SHP77 treated with DMSO at 0.1 percent for 48 hours (cell line): ENCODE measurements around the gene DACH2.
"Not testable (repeated sequence)": the region's sequence is repeated elsewhere in the genome, so short reads cannot be mapped to it uniquely, and the experiment has no call there.

ENCODE experiments used
- DNase-seq: peaks from one replicate; lab custom pipeline; 2025; lab: John Stamatoyannopoulos, UW

DACH2 gene

DNA sequence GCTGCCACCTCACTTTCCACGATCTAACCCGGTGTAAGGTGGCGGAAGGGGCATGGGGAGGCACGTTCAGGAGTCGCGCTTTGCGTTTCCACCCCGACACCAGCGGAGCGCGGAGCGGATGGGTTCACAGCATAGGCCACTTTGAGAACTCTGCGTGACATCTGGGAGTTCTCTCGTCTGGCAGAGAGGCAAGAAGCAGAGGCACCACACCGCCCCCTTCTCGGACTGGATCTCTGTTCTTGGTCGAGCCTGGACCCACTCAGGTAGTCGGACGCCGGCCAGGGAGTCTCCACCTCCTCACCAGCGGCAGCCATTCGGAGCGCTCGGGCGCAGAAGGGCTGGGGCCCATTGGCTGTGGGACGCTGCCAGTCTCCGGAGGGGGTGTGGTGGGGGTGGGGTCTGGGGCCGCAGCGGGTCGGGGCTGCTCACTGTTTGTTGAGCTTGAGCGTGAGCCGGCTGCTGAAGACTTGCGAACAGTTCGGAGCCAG lies at the start of gene DACH2:
DACH2 (plus strand) TSS at position 428 of the 488 bp plus-strand sequence.
- DNase-seq = no peak

DNA sequence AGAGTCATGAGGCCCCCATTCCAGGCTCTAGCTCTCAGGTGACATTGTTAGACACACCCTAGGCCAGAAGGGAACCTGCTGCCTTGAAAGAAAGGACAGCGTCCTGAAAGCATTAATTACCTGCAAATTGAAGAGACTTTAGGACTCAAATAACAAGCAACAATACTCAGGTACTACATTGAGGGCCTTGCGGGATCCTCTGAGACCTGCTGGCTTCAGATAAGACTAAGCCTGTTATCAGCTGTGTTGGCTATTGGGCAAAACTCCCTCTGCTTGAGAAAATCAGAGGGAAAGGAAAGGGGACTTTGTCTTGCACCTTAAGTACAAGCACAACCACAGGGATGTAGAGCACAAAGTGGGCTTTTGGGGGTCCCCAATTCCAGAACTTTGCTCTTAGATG lies 45.9 kb upstream of the DACH2 start:
- no peak for DNase-seq

DNA sequence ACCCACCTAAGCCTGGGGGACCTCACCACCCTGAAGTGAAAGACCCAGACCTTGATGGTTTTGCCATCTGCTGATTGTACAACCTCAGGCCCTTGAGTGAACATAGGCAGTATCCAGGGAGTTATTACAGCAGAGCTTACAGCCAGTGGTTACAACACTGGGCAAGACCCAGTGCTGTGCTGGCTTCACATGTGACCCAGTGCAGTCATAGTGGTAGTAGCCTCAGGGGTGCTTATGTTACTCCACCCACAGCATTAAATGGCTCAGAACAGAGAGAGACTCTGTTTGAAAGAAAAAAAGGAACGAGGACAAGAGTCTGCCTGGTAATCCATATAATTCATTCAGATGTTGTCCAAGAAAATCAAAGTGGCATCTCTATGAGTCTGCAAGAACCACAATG lies 45.2 kb upstream of the DACH2 start:
- DNase-seq = no peak

DNA sequence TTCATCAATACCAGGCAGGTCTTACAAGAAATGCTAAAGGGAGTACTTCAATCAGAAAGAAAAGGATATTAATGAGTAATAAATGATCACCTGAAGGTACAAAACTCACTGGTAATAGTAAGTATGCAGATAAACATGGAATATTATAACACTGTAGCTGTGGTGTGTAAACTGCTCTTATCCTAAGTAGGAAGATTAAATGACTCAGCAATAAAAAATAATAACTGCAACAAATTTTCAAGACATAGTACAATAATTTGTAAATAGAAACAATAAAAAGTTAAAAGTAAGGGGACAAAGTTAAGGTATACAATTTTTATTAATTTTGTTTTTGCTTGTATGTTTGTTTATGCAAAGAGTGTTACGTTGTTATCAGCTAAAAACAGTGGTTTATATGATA lies 43.7 kb upstream of the DACH2 start:
- DNase-seq = no peak

DNA sequence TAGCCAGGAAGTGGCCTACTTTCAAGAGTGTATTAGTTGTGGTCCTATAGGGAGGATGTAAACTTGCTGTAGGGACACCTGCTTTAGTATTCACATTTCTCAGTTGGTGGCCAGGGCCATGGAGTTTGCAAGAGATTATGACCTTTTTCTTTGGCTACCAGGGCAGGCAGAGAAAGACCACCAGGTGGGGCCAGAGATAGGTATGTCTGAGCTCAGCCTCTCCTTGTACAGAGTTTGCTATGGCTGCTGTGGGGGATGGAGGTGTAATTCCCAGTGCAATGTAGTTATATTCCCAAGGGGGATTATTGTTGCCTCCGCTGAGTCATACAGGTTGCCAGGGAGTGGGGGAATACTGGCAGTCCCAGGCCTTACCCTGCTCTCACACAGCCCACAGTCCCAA lies 26.3 kb upstream of the DACH2 start:
- no peak for DNase-seq

DNA sequence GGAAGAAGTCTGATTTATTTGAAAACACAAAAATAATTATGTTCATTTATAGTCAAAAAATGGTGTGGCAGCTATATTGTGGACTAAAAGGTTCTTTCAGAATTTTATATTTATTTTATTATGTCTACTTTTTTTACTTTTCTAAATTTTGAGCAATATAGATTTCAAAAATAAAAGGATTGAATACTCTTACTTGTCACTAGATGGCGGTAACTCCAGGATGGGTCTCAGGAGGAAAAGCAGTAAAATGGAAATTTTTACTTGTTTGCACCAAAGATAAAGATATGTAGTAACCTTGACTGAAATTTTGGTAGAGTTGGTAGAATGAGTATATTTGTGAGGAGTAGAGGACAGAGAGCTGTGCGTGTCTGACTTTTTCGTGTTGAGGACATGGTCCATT lies 14.5 kb upstream of the DACH2 start:
- no peak for DNase-seq

DNA sequence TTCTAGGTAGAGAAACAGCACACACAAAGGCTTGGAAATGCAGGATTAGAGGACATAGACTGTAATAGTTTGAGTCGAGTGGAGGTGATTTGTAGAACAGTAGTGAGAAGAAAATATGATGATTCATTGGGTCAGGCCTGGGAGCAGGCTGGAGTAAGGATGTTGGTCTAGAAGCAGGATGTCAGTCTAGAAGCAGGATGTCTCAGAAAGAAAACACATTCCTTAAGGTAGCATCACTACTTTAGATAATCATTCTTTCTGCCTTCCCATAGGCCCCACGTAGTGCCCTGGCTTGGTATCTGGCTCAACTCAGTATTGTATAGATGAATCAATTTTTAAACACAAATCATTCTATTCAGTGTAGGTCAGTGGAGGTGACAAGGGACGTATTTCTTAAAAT lies 11.2 kb upstream of the DACH2 start:
- no peak for DNase-seq

DNA sequence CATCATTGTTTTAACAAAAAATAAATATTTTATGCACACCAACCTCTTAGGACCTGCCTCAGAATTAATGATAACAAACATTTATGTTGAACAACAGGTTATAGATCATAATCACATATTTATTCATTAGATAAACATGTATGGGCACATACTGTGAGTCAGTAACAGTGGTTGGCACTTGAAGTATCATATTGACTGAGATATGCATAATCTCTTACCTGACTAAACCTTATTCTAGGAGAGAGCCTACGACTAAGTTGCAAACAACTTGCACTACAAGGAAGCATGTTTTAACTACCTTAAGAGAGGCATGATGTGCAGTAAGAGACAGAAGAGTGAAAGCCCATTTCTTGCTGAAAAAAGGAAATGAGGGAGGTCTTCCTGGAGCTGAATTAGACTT lies 6.5 kb upstream of the DACH2 start:
- no peak for DNase-seq

DNA sequence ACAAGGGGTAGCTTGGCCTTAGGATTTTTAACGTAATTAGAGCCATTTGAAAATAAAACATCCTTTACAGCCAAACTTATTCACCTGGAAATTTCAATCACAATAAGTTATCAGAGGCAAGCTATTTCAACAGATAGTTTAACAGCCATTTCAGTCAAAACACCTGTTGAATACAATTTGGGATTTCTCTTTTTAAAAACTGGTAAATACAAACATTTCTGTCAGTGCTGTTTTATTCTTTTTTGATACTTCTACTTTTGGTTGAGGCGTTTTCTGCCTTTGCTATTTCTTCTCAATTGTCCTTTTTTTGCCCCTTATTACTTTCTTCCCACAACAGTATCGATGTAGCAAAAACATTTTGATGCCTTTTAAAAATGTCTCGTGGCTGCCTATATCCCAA lies 2.1 kb upstream of the DACH2 start:
- no peak for DNase-seq

DNA sequence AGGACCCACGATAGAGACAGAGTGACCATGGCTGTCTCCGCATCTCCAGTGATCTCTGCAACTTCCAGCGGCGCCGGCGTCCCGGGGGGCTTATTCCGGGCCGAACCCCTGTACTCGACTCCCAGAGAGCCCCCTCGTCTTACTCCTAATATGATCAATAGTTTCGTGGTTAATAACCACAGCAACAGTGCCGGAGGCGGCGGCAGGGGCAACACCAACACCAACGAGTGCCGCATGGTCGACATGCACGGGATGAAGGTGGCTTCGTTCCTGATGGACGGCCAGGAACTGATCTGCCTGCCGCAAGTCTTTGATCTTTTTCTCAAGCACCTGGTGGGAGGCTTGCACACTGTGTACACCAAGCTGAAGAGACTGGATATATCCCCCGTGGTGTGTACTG lies 343 bp downstream of the DACH2 start:
- DNase-seq = no peak

DNA sequence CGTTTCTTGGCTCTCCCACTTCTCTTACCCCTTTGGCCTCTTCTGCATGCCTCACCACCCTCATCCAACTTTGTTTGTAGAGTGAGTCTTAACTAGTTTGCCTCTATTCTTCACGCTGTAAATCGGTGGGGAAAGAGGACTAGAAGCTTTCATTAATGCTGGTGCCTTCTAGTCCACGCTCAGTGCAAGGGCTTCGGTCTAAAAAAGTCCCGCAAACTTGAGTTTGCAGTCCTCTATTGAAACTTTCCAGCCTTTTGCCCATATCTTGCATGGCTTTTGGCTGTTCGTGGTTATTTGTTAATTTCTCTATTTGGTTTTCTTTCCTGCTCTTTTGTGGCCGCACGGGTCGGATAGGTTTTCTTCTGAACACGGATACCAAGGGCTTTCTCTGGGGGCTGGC lies 868 bp downstream of the DACH2 start:
- DNase-seq = no peak

DNA sequence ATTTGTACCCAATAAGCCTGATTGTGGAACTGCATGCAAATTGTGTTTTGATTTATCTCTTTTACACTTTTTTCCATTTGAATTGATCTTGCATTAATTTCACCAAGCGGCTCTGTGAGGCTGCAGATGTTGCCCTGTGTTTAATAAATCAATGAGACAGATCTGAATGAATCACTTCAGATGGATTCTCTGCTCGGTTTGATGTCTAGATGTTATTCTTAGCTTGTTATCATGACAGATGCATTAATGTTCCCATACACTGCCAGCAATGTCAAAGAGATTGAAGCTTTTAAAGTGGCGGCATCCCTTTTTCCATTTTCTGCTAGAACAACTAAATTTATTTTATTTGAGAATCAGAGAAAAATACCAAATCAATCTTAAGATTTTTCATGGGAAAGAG lies 6.3 kb downstream of the DACH2 start:
- DNase-seq = no peak

DNA sequence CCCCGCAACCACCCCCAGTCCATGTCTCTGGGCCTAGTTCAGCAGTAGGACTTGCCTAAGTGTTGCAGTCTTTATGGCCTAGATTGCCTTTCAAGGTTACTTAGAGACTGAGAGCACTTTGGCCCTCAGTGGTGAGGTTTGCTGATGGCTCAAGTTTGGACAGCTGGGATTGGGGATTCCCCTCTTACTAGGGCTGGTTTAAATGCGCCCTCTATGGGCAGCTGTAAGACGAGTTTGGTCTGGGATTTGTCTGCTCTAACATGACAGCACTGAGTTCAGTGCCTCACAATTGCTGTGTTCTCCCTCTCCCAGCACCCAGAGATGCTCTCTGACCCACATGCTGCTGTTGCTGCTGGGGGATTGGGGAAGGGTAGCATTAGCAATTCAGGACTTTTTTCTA lies 23.1 kb downstream of the DACH2 start:
- DNase-seq = no peak

DNA sequence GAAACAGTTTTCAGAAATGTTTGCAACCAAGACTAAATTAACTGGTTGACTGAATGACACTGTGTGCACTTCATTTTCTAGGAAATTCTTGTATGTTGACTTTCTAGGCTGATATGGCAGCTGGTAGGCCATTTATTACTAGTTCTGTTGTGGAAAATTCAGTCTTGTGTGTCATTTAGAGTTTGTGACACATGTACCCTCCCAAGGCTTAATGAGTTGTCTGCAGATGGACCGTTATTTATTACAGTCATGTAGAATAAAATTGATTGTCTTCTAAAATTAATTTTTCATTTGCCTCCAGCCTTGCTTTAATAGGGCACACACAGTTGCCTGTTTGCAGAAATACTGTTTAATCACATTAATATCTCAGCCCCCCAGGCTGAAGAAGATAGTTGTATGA lies 30.7 kb downstream of the DACH2 start:
- DNase-seq = no peak

DNA sequence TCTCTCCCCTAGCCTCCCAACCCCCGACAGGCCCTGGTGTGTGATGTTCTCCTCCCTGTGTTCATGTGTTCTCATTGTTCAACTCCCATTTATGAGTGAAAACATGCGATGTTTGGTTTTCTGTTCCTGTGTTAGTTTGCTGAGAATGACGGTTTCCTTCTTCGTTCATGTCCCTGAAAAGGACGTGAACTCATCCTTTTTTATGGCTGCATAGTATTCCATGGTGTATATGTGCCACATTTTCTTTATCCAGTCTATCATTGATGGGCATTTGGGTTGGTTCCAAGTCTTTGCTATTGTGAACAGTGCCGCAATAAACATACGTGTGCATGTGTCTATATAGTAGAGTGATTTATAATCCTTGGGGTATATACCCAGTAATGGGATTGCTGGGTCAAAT lies 33.1 kb downstream of the DACH2 start:
- DNase-seq = not testable (repeated sequence)

DNA sequence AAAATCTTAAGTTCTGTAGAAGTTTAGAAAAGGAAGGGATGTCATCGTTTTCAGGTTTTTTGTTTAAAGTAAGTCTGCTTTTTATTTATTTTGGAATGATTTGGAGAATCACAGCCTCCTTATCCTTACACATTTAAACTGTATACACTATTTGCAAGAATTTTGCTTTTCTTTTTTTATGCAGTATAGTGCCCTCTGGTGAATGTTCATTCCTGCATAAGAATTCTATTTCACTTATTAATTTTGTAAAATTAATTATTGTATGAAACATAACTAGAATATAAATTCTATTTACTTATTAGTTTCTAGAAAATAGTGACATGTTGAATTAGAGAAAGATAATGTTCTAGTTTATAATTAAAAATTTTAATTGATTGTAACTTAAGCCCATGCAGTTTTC lies 44.6 kb downstream of the DACH2 start:
- DNase-seq = no peak

DNA sequence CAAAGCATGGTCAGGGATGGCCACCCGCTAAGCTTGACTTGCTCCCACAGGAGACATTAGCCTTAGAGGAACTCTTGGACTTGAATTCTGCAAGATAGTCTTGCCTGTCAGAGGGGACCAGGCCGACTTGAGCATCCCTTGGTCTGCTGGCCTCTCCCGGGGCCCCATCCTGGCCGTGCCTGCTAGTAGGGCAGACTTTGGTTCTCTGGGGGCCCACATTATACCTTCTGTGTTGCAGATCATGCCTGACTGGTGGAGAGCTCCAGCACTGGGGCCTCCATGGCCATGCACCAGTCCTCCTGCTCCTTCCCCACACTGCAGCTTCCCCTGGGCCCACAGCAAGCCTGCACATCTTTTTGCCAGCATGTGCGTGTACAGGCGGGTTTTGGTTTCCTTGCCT lies 46.5 kb downstream of the DACH2 start:
- DNase-seq = no peak

DNA sequence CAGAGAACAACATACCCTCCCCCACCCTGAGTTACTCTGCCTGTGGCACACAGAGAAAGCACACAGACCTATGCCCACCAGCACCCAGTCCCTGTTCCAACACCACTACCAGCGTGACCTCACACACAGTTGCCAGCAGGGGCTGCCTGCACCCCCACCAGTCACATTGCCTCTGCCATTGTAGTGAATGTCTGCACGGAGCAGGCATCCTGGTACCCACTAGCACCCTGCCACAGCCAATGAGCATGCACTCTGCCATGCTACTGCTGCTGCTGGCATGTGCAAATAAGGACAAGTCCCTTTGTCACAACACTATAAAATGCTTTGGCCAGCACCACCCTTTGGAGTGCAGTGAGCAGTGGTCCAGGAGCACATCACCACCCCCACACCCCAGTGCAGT lies 47.1 kb downstream of the DACH2 start:
- DNase-seq = no peak

DNA sequence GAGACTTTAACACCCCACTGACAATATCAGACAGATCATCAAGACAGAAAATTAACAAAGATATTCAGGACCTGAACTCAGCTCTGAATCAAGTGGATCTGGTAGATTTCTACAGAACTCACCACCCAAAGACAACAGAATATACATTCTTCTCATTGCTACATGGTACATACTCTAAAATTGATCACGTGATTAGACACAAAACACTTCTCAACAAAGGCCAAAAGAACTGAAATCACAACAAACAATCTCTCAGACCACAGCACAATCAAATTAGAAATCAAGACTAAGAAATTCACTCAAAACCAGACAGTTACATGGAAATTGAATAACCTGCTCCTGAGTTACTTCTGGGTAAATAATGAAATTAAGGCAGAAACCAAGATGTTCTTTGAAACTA lies 49.6 kb downstream of the DACH2 start:
- DNase-seq = no peak

DNA sequence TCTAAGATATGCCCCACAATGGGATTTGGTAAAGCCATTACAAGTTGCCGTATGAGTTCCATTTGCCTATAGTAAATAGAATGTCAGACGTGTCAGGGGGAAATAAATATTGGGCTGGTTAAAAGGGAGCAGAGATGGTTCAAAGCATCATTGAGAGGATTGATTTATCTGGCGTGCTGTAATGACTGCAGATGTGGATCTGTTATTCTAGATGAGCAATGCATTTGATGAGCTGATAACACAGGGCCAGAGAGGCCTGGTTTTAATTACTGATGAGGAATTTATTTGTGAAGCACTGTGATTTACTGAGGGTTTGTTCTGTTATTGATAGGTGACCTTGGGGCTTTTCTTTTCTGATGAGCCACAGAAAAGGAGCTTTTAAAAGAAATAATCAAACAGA lies 62.5 kb downstream of the DACH2 start:
- no peak for DNase-seq

DNA sequence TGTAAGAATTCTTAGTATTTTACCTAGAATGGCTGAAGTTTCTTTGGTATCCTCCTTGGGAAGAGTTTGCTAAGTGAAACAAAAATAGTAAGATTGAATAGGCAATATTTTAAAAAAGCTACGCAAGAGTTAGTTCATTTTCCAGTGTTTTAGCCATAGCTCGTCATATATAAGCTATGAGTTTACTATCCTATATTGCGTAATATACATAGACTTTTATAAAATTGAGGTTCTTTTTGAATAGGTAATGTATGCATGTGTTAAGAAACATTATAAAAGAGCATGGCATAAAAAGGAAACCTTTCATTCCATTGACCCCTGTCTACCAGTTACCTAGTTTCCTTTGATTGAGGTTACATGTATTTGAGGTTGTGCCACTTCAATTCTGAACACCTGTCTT lies 67.0 kb downstream of the DACH2 start:
- no peak for DNase-seq

DNA sequence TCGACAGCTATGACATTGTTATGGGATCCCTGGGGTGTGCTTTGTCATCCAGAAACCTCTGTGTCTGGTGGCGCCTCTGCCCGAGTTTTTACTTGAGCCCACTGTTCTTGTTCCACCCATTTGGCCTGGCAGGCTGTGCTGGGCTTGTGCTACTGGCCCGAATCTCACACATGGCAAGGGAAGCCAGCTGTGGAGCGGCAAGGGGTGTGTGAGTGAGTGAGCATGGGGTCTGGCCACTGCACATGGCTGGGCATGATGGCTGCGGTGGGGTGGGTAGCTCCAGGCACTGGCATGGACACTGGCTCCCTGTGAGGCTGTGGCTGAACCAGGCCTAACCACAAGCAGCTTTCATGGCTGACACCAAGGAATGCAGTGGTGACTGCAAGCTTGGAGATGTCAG lies 89.2 kb downstream of the DACH2 start:
- DNase-seq = no peak

DNA sequence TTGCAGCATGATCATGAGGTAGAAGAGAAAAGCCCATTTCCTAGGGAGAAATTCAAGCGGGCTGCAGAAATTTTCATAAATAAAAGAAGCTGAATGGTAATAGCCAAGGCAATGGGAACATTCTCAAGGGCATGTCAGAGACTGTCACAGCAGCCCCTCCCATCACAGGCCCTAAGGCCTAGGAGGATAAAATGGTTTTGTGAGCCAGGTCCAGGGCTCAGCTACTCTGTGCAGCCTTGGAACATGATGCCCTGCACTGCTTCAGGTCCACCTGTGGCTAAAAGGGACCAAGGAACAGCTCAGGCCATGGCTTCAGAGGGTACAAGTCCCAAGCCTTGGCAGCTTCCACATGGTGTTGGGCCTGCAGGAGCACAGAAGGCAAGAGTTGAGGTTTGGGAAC lies 93.3 kb downstream of the DACH2 start:
- no peak for DNase-seq

DNA sequence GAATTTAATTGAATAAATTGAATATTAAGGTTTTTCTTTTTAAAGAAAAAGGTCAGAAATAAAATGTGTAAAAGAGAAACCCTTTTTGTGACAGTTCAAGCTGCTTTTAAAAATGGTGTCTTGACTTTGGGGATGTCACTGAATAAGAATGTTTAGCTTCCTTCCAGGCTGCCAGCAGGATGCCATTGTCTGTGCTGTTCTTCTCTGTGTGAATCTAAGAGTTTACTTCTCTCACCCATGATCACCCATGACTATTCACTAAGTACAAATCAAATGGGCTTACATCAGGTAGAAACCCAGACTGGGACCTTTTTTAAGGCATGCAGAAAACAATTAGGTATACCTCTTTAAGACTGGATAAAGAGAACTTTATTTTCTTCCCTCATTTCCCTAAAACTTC lies 115.3 kb downstream of the DACH2 start:
- DNase-seq = no peak

DNA sequence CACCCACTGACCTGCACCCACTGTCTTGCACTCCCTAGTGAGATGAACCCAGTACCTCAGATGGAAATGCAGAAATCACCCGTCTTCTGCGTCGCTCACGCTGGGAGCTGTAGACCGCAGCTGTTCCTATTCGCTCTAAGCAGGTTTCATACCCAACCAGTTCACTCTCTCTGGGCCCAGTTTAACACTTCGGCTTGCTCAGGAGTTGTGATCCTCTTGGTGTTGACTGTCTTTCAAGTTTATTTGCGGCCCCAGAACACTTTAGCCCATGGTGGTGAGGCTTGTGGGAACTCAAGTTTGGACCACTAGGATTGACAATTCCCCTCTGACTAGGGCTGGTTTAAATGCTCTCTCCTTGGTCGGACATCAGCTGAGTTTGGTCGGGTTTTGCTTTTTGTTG lies 147.0 kb downstream of the DACH2 start:
- DNase-seq = no peak
